Transverse colon (tissue), 4 donors: ENCODE results near the gene TEX36. TPM values are rescaled to one million over a fixed set of nuclear protein-coding genes. Genes with fewer than 3 reads are reported as not detected.
"Not testable (repeated sequence)": the region's sequence is repeated elsewhere in the genome, so short reads cannot be mapped to it uniquely, and the experiment has no call there.

Experiments used
- DNase-seq: peaks from one replicate; pipeline ENCODE4 v3.0.0-alpha.2; 2019
- H3K27ac ChIP-seq, 4 donors: fragments of 200-600 bp; sonication (generic); 2 replicates each; pipeline ENCODE4 v1.5.1; 2016 to 2018; ENCODE audit warnings: inconsistent platforms in 4 of 4
- H3K27me3 ChIP-seq: fragments of 200-600 bp; sonication (generic); 2 replicates; pipeline ENCODE4 v1.5.1; 2017; ENCODE audit warnings: inconsistent platforms
- H3K36me3 ChIP-seq, 4 donors: fragments of 200-600 bp; sonication (generic); 2 replicates each; pipeline ENCODE4 v1.5.1; 2017 to 2019; ENCODE audit warnings: inconsistent platforms in 4 of 4
- H3K4me1 ChIP-seq, 4 donors: fragments of 200-600 bp; sonication (generic); 2 replicates each; pipeline ENCODE4 v1.5.1; 2017 to 2020; ENCODE audit warnings: inconsistent platforms in 4 of 4
- H3K4me3 ChIP-seq, 4 donors: fragments of 200-600 bp; sonication (generic); 1 replicate in 1 of 4; 2 replicates in 3 of 4; pipeline versions ENCODE4 v1.5.1 to v1.6.1; 2017 to 2019; ENCODE audit warnings: inconsistent platforms in 4 of 4
- H3K9me3 ChIP-seq, 2 donors: fragments of 200-600 bp; sonication (generic); 2 replicates each; pipeline ENCODE4 v1.5.1; 2017 to 2019; ENCODE audit warnings: inconsistent platforms in 2 of 2
- CTCF ChIP-seq, 5 experiments: fragments of 200-600 bp in 3 of 5; fragments of 450-650 bp in 2 of 5; sonication (generic) in 3 of 5; IDR thresholded peaks; 1 replicate in 2 of 5; 2 replicates in 3 of 5; pipeline ENCODE4 v1.5.1; 2016 to 2017; ENCODE audit warnings: antibody characterized with exemption in 5 of 5, inconsistent platforms in 3 of 5, mild to moderate bottlenecking in 2 of 5, moderate library complexity in 1 of 5
- EP300 ChIP-seq: sonication (generic); formaldehyde crosslinking; IDR thresholded peaks from one replicate; pipeline ENCODE4 v1.6.1; 2017; ENCODE audit warnings: antibody characterized with exemption, low read depth
- POLR2A ChIP-seq: fragments of 450-650 bp; IDR thresholded peaks from one replicate; pipeline ENCODE4 v1.6.1; 2016; ENCODE audit warnings: antibody characterized with exemption, mild to moderate bottlenecking, moderate library complexity
- POLR2AphosphoS5 ChIP-seq, 3 donors: sonication (generic); formaldehyde crosslinking; IDR thresholded peaks; one replicate each; pipeline ENCODE4 v1.6.1; 2016; ENCODE audit warnings: antibody characterized with exemption in 3 of 3
- WGBS, 2 donors: methylation state at CpG; one replicate each; pipeline ENCODE4 v1.1.5; 2018; ENCODE audit warnings: low coverage in 1 of 2; 5-methylcytosine and 5-hydroxymethylcytosine counted together
- in situ Hi-C, 4 donors: fragments of 200-750 bp; cut with MboI; loops; one replicate each; pipeline versions ENCODE4 v1.15.0 to v1.15.1; 2017; ENCODE audit warnings: low sequenced_read_pairs in 3 of 4, low pct_ligation_motif_present in 1 of 4, low pct_unique_long_range_greater_than_20kb in 1 of 4
- intact Hi-C: fragments of 100-400 bp; cut with DNase I; formaldehyde crosslinking; loops from one replicate; pipeline ENCODE4 v1.15.1; 2023; ENCODE audit warnings: low total_unique reads
- total RNA-seq, 4 donors: library from RNA; depleted of rRNA; stranded (reverse); fragments of >200 nt; gene quantifications; one replicate each; pipeline ENCODE4 v1.1.0, GENCODE V29; 2016

Gene TEX36
- total RNA-seq, 4 donors from 2014 or later, result not detected

GRCh38 chr10:125656523-125656922 lies 26.4 kb downstream of the TEX36 start:
- H3K27ac ChIP-seq, result no peak overlapping the region
- no peaks in the 10 kb centered on the region for H3K36me3 ChIP-seq
- H3K4me1 ChIP-seq, result no peaks in the 10 kb centered on the region
- DNase-seq, result no peak
- intact Hi-C loops (no loop called here), in situ Hi-C loops (no loop called here)
- 81% methylated on average over 3 of the region's 3 CpGs; no CpG with 5 or more reads in 1 of the 2 donors for WGBS, 2 donors
- TF ChIP-seq CTCF (IDR thresholded peaks at IDR 0.05) (no peak), POLR2A (no peak), POLR2AphosphoS5 (IDR thresholded peaks at IDR 0.05) (no peak)
- H3K27me3 ChIP-seq, result no peaks in the 10 kb centered on the region
- no peaks in the 10 kb centered on the region for H3K9me3 ChIP-seq
- no peak overlapping the region for H3K4me3 ChIP-seq

GRCh38 chr10:125653113-125653512 lies 29.9 kb downstream of the TEX36 start:
- intact Hi-C loops, H3K4me3 ChIP-seq, DNase-seq, H3K27ac ChIP-seq, H3K9me3 ChIP-seq, H3K4me1 ChIP-seq, H3K27me3 ChIP-seq, H3K36me3 ChIP-seq, in situ Hi-C loops: not testable (repeated sequence)
- WGBS, 2 donors, result 77% methylated on average over 2 of the region's 2 CpGs; no CpG with 5 or more reads in 1 of the 2 donors

GRCh38 chr10:125646311-125646710 lies 36.7 kb downstream of the TEX36 start:
- 44 to 46% methylated on average over 1 of the region's 1 CpG for WGBS, 2 donors
- intact Hi-C loops, result no loop called here

GRCh38 chr10:125641398-125641797 lies 41.6 kb downstream of the TEX36 start:
- intact Hi-C loops, result no loop called here
- Histone ChIP-seq H3K36me3 (no peaks in the 10 kb centered on the region), H3K4me1 (no peaks in the 10 kb centered on the region), H3K9me3 (no peaks in the 10 kb centered on the region), H3K27ac (no peak overlapping the region), H3K4me3 (no peak overlapping the region), H3K27me3 (peaks cover 6% of the 10 kb centered on the region)
- 65% methylated on average over 3 of the region's 3 CpGs; no CpG with 5 or more reads in 1 of the 2 donors for WGBS, 2 donors
- TF ChIP-seq POLR2A, result no peak
- TF ChIP-seq POLR2AphosphoS5 (IDR thresholded peaks at IDR 0.05), result no peak
- no peak for TF ChIP-seq CTCF (IDR thresholded peaks at IDR 0.05)
- TF ChIP-seq EP300, result no peak
- DNase-seq, result no peak
- in situ Hi-C loops, result no loop called here

More at GRCh38 chr10:125646311-125646710, 36.7 kb downstream of the TEX36 start:
- no peak overlapping the region for H3K4me3 ChIP-seq
- in situ Hi-C loops, result no loop called here
- DNase-seq, result no peak
- no peaks in the 10 kb centered on the region for H3K27me3 ChIP-seq
- H3K4me1 ChIP-seq, result no peaks in the 10 kb centered on the region
- no peak overlapping the region for H3K27ac ChIP-seq
- peaks cover 3 to 5% of the 10 kb centered on the region in 2 donors for H3K9me3 ChIP-seq
- H3K36me3 ChIP-seq, result no peaks in the 10 kb centered on the region
- TF ChIP-seq CTCF (IDR thresholded peaks at IDR 0.05), result no peak
- TF ChIP-seq POLR2AphosphoS5 (IDR thresholded peaks at IDR 0.05), result no peak
- TF ChIP-seq EP300, result no peak

GRCh38 chr10:125640653-125641052 lies 42.3 kb downstream of the TEX36 start:
- Histone ChIP-seq H3K9me3 (no peaks in the 10 kb centered on the region), H3K4me1 (no peaks in the 10 kb centered on the region), H3K36me3 (no peaks in the 10 kb centered on the region), H3K4me3 (no peak overlapping the region), H3K27ac (no peak overlapping the region), H3K27me3 (peaks cover 6% of the 10 kb centered on the region)
- DNase-seq, result no peak
- in situ Hi-C loops (no loop called here), intact Hi-C loops (no loop called here)
- 86% methylated on average over 1 of the region's 1 CpG; no CpG with 5 or more reads in 1 of the 2 donors for WGBS, 2 donors
- TF ChIP-seq EP300, result no peak
